K562 (cell line): ENCODE measurements around the gene STX1B. TPM values are rescaled to one million over a fixed set of nuclear protein-coding genes. Genes with fewer than 3 reads are reported as not detected.

ENCODE experiments used
- CREB1 ChIP-seq, 2 experiments: sonication (generic) in 1 of 2; formaldehyde crosslinking in 1 of 2; IDR thresholded peaks; 2 replicates each; pipeline versions ENCODE4 v1.6.1 to v1.8.0; 2012 to 2022; ENCODE audit warnings: inconsistent platforms in 1 of 2, mild to moderate bottlenecking in 1 of 2, missing genetic modification reagents in 1 of 2, moderate library complexity in 1 of 2
- DMBX1 ChIP-seq: fragments of 250-450 bp; sonication (Bioruptor Pico); IDR thresholded peaks from 2 replicates; pipeline ENCODE4 v1.8.0; 2022; ENCODE audit warnings: inconsistent platforms, mild to moderate bottlenecking, moderate library complexity, borderline replicate concordance
- EGR1 ChIP-seq: fragments of 450-650 bp; conservative IDR thresholded peaks from 2 replicates; pipeline ENCODE4 v1.6.1; 2017; ENCODE audit warnings: mild to moderate bottlenecking
- JUN ChIP-seq, 2 experiments: sonication (generic) in 1 of 2; formaldehyde crosslinking in 1 of 2; IDR thresholded peaks; 2 replicates each; pipeline versions ENCODE4 v1.6.1 to v1.8.0; 2012 to 2022; ENCODE audit warnings: borderline replicate concordance in 2 of 2, mild to moderate bottlenecking in 2 of 2, improper control_type of control experiment in 1 of 2, low read depth in 1 of 2, low read length in 1 of 2, missing genetic modification reagents in 1 of 2
- ZBTB26 ChIP-seq: fragments of 450-650 bp; formaldehyde crosslinking; IDR thresholded peaks from 2 replicates; pipeline ENCODE4 v1.4.0; 2022; ENCODE audit warnings: missing genetic modification characterization
- ZNF311 ChIP-seq: fragments of 250-450 bp; sonication (Bioruptor Pico); IDR thresholded peaks from 2 replicates; pipeline ENCODE4 v1.4.0; 2020; ENCODE audit warnings: mild to moderate bottlenecking, moderate library complexity
- ZNF395 ChIP-seq: fragments of 200-800 bp; sonication (Bioruptor generic); IDR thresholded peaks from 2 replicates; pipeline ENCODE4 v1.6.1; 2017; ENCODE audit warnings: missing genetic modification characterization, missing compliant biosample characterization
- ZNF551 ChIP-seq: fragments of 250-450 bp; sonication (Bioruptor Pico); IDR thresholded peaks from 2 replicates; pipeline ENCODE4 v1.5.0; 2021; ENCODE audit warnings: mild to moderate bottlenecking, moderate library complexity
- ZNF717 ChIP-seq: fragments of 250-450 bp; sonication (Bioruptor Pico); IDR thresholded peaks from 2 replicates; pipeline ENCODE4 v1.5.0; 2021
- polyA plus RNA-seq, 8 experiments: library from polyadenylated mRNA; depleted of rRNA in 4 of 8; stranded (reverse) in 5 of 8; unstranded in 3 of 8; fragments of >200 nt; fragmentation: Nextera tagmentation in 2 of 8; fragmentation: Illumina TruSeq in 1 of 8; extraction: Ambion mirVana in 2 of 8; extraction: Trizol in 1 of 8; gene quantifications; 2 replicates each; pipeline versions ENCODE4 v1.2.1 to v1.2.3, GENCODE V29; 2011 to 2014; ENCODE audit warnings: inconsistent platforms in 1 of 8, missing spikeins in 1 of 8
- total RNA-seq, 7 experiments: library from RNA; depleted of rRNA in 6 of 7; stranded (reverse); fragments of >200 nt in 6 of 7; fragmentation: Illumina TruSeq in 2 of 7; extraction: Trizol in 2 of 7; gene quantifications; 2 replicates each; pipeline versions ENCODE4 v1.2.1 to v1.2.3, GENCODE V29; 2011 to 2021; ENCODE audit warnings: low replicate concordance in 1 of 7
- TF ChIP-seq, protein P1 (sequence below): sonication (generic); formaldehyde crosslinking; IDR thresholded peaks from 2 replicates; pipeline ENCODE4 v1.8.0; 2023; ENCODE audit warnings: missing genetic modification reagents, mild to moderate bottlenecking, borderline replicate concordance
- TF ChIP-seq, protein P2 (sequence below), 3 experiments: IDR thresholded peaks in 2 of 3; conservative IDR thresholded peaks in 1 of 3; 2 replicates each; pipeline ENCODE4 v1.5.1; 2011 to 2012; ENCODE audit warnings: low read length in 3 of 3, mild to moderate bottlenecking in 3 of 3, control low read depth in 2 of 3, improper control_type of control experiment in 1 of 3, inconsistent platforms in 1 of 3, low read depth in 1 of 3, mixed read lengths in 1 of 3, moderate library complexity in 1 of 3; ENCODE audit not compliant: insufficient read depth in 2 of 3
- TF ChIP-seq, protein P3 (sequence below): fragments of 450-650 bp; formaldehyde crosslinking; IDR thresholded peaks from 2 replicates; pipeline ENCODE4 v1.4.0; 2020; ENCODE audit warnings: mild to moderate bottlenecking, moderate library complexity
- TF ChIP-seq, protein P4 (sequence below): fragments of 450-650 bp; formaldehyde crosslinking; IDR thresholded peaks from 2 replicates; pipeline ENCODE4 v1.4.0; 2022; ENCODE audit warnings: mild to moderate bottlenecking, moderate library complexity

The STX1B gene
- total and polyA plus RNA-seq, 9 of the 15 experiments (the other 6 are each of a cell fraction or from before 2014, with no cell fraction given): 0.07 to 2.5 (median 0.86) TPM

DNA sequence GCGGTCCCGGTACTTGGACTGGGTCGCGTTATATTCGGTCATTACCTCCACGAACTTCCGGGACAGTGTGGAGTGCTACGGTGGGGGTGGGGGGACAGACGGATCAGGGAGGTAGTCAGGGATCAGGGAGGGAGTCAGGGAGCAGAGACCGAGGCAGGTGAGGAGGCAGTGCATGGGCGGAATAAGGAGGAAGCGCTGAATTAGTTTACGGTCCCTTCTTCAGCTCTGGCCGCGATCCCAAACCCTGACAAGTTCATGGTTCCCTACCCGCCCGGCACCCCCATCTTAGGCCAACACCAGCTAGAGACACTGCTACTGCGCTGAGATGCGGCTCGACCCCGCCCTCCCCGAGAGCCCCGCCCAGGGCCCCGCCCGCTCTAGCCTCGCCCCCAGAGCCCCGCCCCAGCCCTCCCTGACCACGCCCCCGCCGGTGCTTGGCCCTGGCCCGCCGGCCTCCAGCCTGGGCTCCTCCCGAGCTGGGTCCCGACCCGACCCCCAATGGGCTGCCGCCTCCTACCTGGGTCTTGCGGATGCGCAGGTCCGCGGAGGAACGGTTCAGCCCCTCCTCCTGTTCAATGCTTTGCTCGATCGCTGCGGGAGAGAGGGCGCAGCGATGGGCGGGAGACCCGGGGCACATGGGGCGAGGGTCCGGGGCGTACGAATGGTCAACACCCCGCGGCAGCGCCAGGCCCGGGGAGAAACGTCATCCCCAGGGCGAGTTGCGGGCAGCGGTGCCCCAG is 13.3 kb downstream of the STX1B start (continued):
- TF ChIP-seq, protein P1, sequence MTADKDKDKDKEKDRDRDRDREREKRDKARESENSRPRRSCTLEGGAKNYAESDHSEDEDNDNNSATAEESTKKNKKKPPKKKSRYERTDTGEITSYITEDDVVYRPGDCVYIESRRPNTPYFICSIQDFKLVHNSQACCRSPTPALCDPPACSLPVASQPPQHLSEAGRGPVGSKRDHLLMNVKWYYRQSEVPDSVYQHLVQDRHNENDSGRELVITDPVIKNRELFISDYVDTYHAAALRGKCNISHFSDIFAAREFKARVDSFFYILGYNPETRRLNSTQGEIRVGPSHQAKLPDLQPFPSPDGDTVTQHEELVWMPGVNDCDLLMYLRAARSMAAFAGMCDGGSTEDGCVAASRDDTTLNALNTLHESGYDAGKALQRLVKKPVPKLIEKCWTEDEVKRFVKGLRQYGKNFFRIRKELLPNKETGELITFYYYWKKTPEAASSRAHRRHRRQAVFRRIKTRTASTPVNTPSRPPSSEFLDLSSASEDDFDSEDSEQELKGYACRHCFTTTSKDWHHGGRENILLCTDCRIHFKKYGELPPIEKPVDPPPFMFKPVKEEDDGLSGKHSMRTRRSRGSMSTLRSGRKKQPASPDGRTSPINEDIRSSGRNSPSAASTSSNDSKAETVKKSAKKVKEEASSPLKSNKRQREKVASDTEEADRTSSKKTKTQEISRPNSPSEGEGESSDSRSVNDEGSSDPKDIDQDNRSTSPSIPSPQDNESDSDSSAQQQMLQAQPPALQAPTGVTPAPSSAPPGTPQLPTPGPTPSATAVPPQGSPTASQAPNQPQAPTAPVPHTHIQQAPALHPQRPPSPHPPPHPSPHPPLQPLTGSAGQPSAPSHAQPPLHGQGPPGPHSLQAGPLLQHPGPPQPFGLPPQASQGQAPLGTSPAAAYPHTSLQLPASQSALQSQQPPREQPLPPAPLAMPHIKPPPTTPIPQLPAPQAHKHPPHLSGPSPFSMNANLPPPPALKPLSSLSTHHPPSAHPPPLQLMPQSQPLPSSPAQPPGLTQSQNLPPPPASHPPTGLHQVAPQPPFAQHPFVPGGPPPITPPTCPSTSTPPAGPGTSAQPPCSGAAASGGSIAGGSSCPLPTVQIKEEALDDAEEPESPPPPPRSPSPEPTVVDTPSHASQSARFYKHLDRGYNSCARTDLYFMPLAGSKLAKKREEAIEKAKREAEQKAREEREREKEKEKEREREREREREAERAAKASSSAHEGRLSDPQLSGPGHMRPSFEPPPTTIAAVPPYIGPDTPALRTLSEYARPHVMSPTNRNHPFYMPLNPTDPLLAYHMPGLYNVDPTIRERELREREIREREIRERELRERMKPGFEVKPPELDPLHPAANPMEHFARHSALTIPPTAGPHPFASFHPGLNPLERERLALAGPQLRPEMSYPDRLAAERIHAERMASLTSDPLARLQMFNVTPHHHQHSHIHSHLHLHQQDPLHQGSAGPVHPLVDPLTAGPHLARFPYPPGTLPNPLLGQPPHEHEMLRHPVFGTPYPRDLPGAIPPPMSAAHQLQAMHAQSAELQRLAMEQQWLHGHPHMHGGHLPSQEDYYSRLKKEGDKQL (CRISPR knock-in tag): no peak
- TF ChIP-seq, protein P2, sequence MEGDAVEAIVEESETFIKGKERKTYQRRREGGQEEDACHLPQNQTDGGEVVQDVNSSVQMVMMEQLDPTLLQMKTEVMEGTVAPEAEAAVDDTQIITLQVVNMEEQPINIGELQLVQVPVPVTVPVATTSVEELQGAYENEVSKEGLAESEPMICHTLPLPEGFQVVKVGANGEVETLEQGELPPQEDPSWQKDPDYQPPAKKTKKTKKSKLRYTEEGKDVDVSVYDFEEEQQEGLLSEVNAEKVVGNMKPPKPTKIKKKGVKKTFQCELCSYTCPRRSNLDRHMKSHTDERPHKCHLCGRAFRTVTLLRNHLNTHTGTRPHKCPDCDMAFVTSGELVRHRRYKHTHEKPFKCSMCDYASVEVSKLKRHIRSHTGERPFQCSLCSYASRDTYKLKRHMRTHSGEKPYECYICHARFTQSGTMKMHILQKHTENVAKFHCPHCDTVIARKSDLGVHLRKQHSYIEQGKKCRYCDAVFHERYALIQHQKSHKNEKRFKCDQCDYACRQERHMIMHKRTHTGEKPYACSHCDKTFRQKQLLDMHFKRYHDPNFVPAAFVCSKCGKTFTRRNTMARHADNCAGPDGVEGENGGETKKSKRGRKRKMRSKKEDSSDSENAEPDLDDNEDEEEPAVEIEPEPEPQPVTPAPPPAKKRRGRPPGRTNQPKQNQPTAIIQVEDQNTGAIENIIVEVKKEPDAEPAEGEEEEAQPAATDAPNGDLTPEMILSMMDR (IDR thresholded peaks at IDR 0.05 in 2 of 3, conservative IDR thresholded peaks at IDR 0.05 in 1 of 3; ENCODE audit: insufficient read depth in 2 of 3, low read depth in 1 of 3, low read length in 3 of 3): no peak
- TF ChIP-seq CREB1 (IDR thresholded peaks at IDR 0.05): no peak
- no peak; the same call in 1 of the 2 replicates for TF ChIP-seq CREB1 (CRISPR knock-in tag; IDR thresholded peaks at IDR 0.05)
- TF ChIP-seq ZNF551: no peak
- TF ChIP-seq ZNF311: no peak
- peak; percentile 89 for TF ChIP-seq ZBTB26 (CRISPR knock-in tag)
- TF ChIP-seq DMBX1 (CRISPR knock-in tag): no peak
- TF ChIP-seq, protein P3, sequence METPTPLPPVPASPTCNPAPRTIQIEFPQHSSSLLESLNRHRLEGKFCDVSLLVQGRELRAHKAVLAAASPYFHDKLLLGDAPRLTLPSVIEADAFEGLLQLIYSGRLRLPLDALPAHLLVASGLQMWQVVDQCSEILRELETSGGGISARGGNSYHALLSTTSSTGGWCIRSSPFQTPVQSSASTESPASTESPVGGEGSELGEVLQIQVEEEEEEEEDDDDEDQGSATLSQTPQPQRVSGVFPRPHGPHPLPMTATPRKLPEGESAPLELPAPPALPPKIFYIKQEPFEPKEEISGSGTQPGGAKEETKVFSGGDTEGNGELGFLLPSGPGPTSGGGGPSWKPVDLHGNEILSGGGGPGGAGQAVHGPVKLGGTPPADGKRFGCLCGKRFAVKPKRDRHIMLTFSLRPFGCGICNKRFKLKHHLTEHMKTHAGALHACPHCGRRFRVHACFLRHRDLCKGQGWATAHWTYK (CRISPR knock-in tag): no peak
- TF ChIP-seq, protein P4, sequence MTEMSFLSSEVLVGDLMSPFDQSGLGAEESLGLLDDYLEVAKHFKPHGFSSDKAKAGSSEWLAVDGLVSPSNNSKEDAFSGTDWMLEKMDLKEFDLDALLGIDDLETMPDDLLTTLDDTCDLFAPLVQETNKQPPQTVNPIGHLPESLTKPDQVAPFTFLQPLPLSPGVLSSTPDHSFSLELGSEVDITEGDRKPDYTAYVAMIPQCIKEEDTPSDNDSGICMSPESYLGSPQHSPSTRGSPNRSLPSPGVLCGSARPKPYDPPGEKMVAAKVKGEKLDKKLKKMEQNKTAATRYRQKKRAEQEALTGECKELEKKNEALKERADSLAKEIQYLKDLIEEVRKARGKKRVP (CRISPR knock-in tag): no peak
- no peak for TF ChIP-seq JUN (IDR thresholded peaks at IDR 0.05; ENCODE audit: borderline replicate concordance, low read depth, low read length)
- no peak for TF ChIP-seq JUN (CRISPR knock-in tag; IDR thresholded peaks at IDR 0.05; ENCODE audit: borderline replicate concordance)
- no peak for TF ChIP-seq ZNF395 (CRISPR knock-in tag)
- no peak for TF ChIP-seq ZNF717
- peak; percentile 4; the same call in 1 of the 2 replicates for TF ChIP-seq EGR1
